HG03469 (cell line): Measurements from ENCODE around the gene RNASEH2A.

Source experiments
- ATAC-seq: cut with Tn5 transposase; IDR thresholded peaks from one replicate; pipeline ENCODE4 v1.9.1; 2021; ENCODE audit warnings: mild to moderate bottlenecking, moderate library complexity, moderate number of reproducible peaks; ENCODE audit not compliant: unreplicated experiment

Gene RNASEH2A

DNA sequence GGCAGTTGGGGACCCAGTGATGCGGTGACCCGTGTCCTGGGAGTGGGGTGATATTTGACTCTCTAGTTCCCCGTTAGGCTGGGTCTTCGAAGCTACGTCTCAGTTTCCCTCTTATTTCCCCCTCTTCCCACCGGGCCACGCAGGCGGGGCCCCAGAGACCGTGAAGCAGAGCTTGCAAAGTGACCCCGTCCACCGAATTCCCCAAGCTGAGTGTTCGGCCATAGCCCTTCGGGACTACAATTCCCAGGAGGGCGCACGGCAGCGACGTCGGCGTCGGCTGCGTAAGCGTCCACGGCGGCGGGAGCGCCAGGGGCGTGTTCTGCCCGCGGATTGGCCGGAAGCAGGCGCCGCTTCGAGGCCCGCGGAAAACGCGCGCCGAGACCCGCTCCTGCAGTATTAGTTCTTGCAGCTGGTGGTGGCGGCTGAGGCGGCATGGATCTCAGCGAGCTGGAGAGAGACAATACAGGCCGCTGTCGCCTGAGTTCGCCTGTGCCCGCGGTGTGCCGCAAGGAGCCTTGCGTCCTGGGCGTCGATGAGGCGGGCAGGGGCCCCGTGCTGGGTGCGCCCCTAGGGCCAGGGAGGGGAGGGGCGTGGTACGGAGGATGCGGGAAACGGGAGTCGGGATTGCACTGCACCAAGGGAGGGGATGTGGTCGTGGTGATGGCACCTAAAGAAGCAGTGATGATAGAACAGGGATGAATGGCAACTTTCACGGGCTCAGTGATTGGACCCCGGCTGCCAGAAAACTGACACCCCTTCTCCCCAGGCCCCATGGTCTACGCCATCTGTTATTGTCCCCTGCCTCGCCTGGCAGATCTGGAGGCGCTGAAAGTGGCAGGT is at the start of gene RNASEH2A:
TSS of gene RNASEH2A (plus strand) at position 343 of the 840 bp plus-strand sequence. CDS start at position 433, 90 bp downstream.
- ATAC-seq, result peak; percentile 39

DNA sequence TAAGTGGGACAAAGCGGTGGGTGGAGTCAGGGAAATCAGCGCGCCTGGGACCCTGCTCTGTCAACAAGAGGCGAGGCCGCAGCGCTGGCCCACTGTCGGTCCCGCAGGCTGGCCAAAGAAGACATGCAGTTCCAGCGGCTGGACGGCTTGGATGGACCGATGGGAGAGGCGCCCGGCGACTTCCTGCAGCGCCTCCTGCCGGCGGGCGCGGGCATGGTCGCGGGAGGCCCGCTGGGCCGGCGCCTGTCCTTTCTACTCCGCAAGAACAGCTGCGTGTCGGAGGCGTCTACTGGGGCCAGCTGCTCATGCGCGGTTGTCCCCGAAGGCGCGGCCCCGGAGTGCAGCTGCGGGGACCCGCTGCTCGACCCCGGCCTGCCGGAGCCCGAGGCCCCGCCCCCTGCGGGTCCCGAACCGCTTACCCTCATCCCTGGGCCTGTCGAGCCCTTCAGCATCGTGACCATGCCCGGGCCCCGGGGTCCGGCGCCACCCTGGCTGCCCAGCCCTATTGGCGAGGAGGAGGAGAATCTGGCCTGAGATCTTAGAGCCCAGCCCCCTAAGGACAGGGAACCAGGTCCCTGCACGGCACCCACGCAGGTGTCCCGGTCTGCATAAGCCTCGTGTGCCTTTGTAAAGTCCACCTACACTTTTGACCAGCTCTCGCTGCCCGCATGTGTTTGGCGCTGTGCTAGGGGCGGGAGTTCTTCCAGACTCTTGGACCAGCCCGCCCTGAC is 48.7 kb upstream of the RNASEH2A start:
- ATAC-seq, result no peak

DNA sequence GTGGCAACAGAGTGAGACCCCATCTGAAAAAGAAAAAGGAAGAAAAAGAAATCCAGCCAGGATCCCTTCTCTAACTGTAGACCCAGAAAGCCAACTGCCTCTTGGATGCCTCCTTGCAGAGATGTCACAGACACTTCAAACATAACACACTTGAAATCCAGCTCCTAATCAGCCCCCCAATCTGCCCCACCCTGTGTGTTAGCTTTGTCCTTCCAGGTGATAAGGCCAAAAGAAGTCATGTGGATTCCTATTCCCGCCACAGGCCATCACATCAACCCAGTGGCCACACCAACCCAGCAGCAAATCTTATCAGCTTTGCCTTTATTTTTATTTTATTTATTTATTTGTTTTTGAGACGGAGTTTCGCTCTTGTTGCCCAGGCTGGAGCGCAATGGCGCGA is 46.7 kb upstream of the RNASEH2A start:
- no peak for ATAC-seq

DNA sequence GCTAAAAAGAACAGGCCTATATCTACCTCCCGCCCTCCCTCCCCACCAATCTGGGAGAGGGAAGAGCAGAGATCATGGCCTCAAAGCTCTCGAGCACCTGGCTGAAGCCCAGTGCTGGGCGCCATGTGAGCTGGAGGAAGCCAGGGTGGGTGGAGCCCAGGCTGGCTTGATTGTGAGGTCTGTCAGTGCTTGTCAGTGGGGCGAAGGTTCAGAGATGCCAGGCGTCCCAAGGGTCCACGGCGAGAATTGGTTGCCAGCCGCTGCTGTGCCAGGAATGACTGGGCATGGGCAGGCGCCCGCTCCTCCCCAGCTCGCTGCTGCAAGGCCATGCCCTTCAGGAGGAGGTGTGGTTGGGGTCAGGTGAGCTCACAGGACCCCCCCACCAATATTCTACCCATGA is 43.3 kb upstream of the RNASEH2A start:
- ATAC-seq, result no peak

DNA sequence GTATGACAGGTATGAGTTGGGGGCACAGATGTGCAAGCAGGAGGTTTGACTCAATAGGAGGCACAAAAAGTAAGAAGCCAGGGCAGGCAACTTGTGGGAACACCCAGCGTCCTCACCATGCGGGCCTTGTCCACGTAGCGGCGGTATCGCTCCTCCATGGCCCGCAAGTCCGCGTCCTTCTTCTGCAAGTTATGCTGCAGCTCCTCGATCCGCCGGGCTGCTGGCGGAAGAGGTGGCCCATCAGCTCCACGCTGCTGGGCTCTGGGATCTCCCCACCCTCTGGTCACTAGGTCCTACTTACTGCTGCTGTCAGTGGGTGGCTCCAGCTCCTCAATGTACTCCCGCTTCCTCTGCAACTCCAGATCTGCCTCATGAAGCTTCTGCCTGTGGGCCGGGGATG is 41.7 kb upstream of the RNASEH2A start:
- ATAC-seq, result no peak

DNA sequence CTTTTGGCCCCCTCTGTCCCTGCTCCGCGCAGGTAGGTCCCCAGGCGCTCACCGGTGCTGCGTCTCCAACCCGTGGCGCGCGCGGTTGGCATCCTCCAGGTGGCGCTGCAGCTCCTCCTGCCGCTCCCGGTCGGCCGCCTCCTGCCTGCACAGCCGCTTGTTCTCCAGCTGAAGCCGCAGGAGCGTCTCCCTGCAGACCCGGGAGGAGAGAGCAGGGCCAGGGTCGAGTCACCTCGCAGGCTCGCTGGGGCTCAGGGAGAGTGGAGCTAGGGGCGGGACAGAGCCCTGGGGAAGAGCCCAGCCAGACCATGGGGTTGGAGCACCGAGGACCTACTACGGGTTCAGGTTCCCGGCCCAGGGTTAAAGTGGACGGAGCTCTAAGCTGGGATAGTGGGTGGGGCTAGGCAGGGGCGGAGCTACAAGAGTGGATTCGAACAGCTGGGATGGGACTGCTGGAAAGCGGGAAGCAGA is 40.3 kb upstream of the RNASEH2A start:
- no peak for ATAC-seq

DNA sequence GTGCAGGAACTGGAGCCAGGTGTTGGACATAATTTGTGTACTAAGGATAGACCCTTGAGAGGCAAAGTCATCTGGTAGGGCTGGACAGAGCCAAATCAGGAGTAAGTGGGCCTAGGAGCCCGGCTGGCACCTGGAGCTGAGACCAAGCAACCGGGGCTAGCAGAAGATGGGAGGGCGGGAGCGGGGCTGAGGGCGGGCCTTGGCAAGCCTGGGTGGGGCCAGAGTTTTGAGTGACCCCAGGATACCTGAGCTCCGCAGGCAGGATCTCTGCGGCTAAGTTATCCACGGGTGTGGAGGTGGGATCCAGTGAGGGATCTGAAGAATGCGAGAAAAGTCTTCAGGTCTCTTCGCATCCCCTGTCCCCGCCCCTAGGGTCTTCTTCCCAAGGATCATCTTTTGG is 39.2 kb upstream of the RNASEH2A start:
- no peak for ATAC-seq

DNA sequence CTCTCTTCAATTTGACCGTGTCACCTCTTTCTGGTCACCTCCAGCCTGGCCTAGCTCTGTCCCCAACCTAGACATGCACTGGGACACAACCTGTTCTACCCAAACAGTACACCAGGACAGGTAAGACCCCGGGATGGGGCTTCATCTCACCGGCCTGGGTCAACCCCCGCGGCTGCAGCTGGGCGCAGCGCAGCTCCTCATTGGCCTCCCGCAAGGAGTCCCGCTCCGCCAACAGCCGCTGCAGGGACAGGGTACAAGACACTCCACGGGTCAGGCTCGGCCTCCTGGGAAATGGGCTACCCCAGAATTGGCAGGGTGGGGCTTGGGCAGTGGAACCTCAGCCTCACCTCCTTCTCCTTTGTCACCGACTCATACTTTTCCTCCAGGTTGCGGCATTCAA is 38.7 kb upstream of the RNASEH2A start:
- ATAC-seq, result no peak

DNA sequence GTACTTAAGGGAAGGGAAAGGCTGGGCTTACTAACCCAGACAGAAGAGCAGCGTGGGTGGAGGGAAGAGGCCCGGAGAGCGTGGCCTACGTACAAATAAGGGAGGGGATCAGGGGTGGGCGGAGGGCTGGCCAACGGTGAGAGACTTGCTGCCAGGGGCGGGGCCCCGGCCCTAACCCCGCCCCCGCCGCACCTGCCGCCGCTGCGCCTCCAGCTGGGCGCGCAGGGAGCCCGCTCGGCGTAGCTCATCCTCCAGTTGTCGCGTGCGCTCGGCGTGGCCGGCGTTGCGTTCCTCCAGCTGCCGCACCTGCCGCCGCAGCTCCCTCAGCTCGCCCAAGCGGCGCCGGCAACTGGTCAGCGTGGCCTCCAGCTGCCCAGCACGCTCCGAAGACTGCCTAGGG is 36.7 kb upstream of the RNASEH2A start:
- no peak for ATAC-seq

DNA sequence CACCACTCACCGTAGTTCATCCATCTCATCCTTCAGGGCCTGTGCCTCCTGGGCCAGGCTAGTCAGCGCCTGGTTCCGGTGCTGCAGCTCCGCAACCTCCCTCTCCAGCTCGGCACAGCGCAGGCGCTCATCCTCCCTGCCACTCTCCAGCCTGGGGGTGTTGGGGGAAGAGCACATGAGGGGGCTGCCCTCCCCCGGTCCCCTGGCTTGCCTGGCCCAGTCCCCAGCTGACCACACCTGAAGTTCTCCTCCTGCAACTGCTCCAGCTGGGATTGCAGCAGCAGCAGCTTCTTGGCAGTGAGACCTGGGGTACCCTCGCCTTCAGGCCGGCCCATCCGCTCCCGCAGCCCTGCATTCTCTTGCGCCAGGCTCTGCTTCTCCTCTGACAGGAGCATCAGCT is 35.5 kb upstream of the RNASEH2A start:
- ATAC-seq, result no peak

DNA sequence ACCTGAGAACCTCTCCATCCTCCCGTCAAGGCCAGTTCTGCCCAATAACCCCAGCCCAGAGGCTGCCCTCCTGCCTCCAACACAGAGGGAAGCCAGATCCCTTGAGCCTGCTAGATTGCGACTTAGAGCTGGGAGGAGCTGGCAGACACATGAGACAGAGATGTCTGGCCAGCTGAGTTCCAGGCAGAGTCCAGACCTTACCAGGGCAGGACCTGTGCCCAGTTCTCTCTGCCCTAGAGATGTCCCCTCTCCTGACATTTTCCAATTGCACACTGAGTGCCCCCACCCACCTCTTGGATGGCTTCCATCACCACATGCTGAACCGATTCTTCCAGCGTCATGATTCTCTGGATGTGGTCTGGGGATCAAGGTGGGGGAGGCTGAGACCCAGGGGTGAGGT is 34.1 kb upstream of the RNASEH2A start:
- no peak for ATAC-seq

DNA sequence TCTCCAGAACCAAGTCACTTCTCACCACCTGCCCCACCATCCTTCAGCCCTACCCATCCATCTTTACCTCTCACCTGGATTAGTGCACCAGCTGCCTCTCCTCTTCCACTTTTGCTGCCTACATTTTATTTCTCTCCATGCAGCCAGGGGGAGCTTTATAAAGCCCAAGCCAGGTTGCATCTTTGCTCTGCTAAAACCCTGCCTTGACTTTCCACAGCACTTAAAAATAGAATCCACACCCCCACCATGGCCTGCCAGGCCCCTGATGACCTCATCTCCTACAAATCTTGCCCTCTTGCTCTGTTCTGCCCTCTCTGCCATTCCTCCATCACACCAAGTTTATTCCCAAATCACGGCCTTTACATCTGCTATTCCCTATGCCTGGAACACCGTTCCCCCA is 32.8 kb upstream of the RNASEH2A start:
- no peak for ATAC-seq

DNA sequence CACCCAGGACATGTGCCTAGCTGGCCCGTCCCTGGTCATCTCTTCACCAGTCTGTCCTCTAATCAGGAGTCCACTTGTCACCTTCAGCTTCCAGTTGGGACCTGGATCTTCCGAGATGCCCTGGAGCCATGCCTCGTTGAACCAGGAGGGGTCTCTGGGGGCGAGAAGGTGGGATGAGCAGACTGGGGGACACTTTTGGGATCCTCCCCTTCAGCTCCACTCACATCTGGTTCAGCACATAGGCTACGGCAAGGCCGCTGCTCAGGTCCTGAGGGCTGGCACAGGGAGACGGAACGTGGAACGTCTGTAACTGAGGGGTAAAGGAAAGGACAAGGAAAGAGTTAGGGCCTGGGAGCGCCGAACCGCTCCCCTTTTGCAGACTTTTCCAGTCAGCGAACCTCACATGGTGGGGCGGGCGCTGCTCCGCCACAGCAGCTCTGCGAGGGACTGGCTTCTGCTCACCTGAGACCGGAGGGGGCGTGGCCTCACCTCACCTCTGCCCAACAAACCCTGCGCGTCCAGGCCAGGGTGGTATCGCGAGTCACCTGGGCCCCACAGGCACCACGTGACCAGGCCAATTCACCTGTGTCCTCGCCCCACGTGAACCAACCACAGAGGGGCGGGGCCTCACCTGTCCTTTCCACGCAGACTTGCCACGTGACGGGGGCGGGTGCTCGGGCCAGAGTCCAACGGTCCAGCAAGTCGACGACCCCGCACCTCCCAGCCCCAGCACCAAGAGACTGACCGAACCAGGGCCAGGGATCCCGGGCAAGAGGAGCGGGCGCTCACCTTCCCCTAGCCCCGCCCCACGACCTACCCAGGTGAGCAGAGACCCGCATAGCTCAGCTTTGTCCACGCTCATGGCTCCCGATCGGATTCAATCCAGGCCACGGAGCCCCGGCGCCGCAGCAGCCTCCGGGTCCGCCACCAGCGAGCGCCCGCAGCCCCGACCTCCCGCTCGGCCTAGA is 31.5 kb upstream of the RNASEH2A start, which contains the start of gene HOOK2:
TSS of gene HOOK2 (minus strand) at position 965 of the 968 bp plus-strand sequence. CDS start at position 862, 103 bp downstream.
- no peak for ATAC-seq

DNA sequence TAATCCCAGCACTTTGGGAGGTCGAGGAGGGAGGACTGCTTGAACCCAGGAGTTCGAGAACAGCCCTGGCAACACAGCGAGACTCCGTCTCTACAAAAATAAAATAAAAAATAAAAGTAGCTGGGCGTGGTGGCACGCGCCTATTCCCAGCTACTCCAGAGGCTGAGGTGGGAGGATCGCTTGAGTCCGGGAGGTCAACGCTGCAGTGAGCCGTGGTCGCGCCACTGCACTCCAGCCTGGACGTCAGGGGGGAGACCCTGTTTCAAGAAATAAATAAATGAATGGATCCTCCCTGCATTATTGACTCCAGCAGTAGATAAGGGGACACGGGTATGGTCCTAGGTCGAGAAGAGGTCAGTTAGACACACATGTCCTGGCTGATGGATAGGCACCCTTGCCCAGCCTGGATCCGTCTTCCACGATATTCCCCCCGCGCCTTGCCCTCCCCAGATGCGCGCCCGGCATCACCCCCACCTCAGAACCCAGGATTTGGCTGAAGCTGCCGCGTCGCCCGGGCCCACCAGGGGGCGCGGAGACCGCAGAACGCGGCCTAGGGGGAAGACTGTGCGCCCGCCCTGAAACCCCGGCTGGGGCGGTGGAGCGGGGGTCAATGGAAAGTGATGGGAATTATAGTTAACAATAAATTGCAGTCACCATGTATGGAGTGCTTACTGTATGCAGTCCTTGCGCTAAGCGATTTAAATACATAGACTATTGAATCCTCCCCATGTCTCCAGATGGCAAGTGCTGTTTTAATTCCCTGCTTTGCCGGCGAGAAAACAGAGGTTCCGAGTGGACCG is 29.0 kb upstream of the RNASEH2A start:
- no peak for ATAC-seq

DNA sequence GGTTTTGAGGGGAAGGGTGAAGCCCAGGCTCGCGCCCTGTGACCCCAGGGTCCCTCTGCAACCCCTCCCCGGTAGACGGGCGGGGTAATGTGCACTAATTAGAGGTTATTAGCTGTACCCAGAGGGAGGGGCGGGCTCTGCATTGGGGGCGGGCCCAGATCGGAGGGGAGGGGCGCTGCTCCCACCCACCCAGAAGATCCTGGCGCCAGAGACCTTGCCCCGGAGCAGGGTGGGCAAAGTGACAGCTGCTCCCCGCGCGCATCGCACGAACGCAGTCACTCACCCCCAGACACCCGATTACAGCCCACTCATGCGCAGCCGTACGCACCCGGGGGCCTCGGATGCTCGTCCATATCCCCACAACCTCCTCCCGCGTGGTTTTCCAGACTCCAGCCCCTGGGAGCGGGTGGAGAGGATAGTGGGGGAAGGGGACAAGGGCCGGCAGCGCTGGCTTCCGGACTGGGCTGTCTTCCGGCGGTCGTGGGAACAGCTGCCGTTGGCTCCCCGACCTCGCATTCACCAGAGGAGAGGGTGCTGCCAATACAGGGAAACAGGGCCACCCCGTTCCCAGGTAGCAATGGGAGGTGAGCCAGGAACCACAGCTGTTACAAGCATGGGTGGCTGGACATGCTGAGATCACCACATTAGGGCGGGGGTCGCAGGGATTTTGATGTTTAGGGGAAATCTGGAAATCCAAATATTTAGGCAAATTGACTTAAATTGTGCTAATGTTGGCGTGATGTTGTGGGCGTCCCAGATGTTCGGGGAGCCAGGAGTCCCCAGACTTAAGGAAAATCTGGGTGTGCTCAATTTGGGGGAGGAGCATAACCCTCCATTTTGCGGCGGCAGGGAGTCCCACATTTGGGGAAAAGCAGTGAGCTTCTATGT is 28.1 kb upstream of the RNASEH2A start:
- ATAC-seq, result no peak

DNA sequence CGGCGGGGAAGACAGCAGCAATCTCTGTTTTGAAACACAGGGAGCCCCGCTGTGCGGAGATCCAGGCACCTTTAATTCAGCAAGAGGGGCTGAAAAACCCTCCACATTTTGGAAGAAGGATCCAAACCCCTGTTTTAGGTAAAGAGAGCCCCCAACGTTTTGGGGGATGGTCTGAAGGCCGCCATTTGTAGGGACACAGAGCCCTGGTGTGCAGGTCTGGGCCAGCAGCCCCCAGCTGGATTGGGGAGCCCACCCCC is 27.6 kb upstream of the RNASEH2A start:
- no peak for ATAC-seq

DNA sequence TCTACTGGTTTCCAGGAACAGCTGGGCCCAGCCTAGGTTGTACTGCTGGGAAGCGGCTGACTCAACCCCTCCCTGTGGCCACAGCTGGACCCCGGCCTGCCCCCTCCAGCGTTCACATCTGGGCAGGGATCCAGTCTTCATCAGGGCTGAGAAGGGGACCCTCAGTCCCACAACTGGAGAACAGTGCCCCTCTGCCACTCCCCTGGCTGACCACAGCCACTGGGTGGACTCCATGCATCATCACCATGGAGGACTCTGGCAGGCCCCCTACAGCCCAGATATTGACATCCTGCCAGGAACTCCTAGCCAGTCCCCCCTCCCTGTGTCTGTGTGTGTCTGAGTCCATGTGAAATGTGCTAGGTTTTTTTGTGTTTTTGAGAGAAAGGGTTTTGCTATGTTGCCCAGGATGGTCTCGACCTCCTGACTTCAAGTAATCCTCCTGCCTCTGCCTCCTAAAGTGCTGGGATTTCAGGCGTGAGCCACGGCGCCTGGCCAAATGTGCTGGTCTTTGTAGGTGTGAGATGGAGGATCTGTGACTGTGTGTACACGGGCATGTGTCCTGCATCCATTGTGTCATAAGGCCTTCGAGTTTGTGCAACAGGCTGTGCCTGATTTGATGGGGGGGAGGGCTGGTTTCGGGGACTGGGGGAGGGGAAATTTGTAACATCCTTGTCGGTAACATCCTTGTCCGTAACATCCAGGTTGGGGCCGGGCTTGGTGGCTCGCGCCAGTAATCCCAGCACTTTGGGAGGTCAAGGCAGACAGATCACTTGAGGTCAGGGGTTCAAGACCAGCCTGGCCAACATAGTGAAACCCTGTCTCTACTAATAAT is 27.0 kb upstream of the RNASEH2A start:
- ATAC-seq, result no peak

DNA sequence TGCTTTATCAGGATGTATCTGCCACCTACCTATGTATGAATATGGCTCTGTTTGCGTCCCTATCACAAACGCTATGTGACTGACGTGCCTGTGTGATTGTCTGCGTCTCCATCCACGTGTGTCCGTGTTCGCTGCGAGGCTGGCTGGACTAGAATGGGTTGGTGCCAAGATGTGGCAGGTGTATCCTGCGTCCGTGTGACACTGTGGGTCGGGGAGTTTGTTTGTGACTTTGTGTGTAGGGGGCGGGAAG is 24.3 kb upstream of the RNASEH2A start:
- no peak for ATAC-seq
